Kidney epithelial cell (primary cell): ENCODE data around the gene FTMT. TPM values are rescaled to one million over a fixed set of nuclear protein-coding genes. Genes with fewer than 3 reads are reported as not detected.
A peak's percentile ranks its signal among the peaks of the same experiment; 100 is the strongest.

Experiments used
- DNase-seq: peaks from one replicate; pipeline ENCODE4 v3.0.0-alpha.2; 2010; ENCODE audit warnings: low read depth
- H3K27me3 ChIP-seq: 2 replicates; pipeline ENCODE4 v1.6.0; 2011; ENCODE audit warnings: low read length; ENCODE audit not compliant: control insufficient read depth, insufficient read depth
- H3K36me3 ChIP-seq: 2 replicates; pipeline ENCODE4 v1.5.1; 2011; ENCODE audit warnings: low read length; ENCODE audit not compliant: control insufficient read depth, insufficient read depth
- H3K4me3 ChIP-seq: 2 replicates; pipeline ENCODE4 v1.5.1; 2011; ENCODE audit warnings: low read depth, mild to moderate bottlenecking, control low read depth, low read length
- total RNA-seq: library from RNA; depleted of rRNA; stranded (reverse); fragments of >200 nt; gene quantifications from 2 replicates; pipeline ENCODE4 v1.2.3, GENCODE V29; 2015
- TF ChIP-seq, protein P1 (sequence below): IDR thresholded peaks from 2 replicates; pipeline ENCODE4 v1.5.1; 2011; ENCODE audit warnings: mild to moderate bottlenecking, moderate library complexity, low read length, control low read depth, inconsistent platforms; ENCODE audit not compliant: insufficient read depth, poor library complexity, severe bottlenecking

The FTMT gene
- total RNA-seq, 1 donor from 2014 or later = not detected

DNA sequence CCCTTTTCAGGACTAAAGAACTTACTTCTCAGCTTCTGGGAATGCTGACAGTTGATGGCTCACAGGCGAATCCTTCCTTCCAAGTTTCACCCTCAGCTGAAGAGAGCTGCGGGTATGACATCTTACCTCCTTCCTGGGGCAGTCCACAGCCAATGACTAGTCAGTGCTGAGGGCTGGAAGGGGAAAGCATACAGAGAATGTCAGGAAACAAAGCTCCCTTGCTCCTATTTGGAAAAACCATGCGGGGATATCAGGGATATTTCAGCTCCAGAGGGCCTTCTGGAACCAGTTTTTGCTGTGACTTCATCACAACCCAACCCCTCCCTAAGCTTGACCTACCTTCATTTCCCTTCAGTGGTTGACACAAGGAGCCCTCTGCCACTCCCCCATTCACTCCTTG, 15.7 kb downstream of the FTMT start:
- Histone ChIP-seq H3K36me3 (no peaks in the 10 kb centered on the region), H3K27me3 (no peaks in the 10 kb centered on the region), H3K4me3 (no peak overlapping the region)
- no peak for DNase-seq
- TF ChIP-seq, protein P1, sequence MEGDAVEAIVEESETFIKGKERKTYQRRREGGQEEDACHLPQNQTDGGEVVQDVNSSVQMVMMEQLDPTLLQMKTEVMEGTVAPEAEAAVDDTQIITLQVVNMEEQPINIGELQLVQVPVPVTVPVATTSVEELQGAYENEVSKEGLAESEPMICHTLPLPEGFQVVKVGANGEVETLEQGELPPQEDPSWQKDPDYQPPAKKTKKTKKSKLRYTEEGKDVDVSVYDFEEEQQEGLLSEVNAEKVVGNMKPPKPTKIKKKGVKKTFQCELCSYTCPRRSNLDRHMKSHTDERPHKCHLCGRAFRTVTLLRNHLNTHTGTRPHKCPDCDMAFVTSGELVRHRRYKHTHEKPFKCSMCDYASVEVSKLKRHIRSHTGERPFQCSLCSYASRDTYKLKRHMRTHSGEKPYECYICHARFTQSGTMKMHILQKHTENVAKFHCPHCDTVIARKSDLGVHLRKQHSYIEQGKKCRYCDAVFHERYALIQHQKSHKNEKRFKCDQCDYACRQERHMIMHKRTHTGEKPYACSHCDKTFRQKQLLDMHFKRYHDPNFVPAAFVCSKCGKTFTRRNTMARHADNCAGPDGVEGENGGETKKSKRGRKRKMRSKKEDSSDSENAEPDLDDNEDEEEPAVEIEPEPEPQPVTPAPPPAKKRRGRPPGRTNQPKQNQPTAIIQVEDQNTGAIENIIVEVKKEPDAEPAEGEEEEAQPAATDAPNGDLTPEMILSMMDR = no peak

DNA sequence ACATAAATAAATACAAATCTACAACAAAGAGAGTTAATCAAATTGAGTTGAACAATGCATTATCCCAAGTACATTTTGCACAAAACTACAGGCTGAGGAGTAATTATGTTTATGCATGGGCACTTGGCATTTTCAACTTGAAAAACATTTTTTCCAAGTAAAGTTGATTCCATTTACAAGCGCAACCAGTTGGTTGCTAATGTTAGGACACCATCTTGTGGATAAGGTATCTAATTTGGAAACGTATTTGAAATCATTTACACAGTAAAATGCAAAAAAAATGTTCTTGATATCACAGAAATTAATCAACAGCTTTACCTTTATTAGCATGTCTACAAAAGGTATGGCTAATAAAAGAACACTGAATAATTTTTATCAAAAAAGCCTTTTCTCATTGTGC, 18.8 kb downstream of the FTMT start:
- Histone ChIP-seq H3K36me3 (no peaks in the 10 kb centered on the region), H3K27me3 (no peaks in the 10 kb centered on the region), H3K4me3 (no peak overlapping the region)
- peak; percentile 10 for DNase-seq
- TF ChIP-seq, protein P1 = peak; percentile 13

DNA sequence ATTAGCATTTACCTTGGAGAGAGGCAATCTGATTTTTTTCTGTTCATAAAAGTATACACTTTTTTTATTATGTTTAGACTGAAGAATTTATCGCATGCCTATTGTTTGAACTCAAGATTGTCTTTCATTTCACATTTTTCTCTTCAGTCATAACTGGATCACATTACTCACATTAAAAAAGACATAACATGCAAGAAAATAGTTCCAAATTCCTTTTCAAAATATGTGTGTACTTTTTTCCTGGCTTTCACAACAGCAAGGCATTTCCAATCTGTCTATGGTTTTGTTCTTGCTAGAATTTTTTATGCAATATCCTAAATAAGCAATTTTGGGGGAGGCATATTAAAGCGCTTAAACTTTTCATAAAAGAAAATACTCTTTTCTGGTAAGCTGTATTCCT, 21.2 kb downstream of the FTMT start:
- Histone ChIP-seq H3K4me3 (no peak overlapping the region), H3K36me3 (no peaks in the 10 kb centered on the region), H3K27me3 (no peaks in the 10 kb centered on the region)
- no peak for DNase-seq
- TF ChIP-seq, protein P1 = no peak

DNA sequence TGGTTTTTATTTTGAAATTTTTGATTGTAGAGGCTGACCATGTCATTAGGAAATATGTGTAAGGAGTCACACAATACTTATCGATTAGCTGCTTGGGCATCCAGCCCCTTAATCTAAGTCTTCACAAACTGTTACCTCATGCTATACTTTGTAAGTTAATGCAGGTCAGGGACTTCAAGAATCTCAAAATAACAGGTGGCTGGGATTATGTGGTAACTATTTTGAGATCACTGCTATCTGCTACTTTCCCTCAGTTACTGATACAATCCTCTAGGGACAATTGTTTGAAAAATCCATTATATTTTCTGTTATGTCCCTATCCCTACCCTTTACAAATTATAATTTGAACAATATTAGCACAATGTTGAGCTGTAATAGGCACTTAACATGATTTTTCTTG, 21.7 kb downstream of the FTMT start:
- DNase-seq = no peak
- TF ChIP-seq, protein P1 = no peak

DNA sequence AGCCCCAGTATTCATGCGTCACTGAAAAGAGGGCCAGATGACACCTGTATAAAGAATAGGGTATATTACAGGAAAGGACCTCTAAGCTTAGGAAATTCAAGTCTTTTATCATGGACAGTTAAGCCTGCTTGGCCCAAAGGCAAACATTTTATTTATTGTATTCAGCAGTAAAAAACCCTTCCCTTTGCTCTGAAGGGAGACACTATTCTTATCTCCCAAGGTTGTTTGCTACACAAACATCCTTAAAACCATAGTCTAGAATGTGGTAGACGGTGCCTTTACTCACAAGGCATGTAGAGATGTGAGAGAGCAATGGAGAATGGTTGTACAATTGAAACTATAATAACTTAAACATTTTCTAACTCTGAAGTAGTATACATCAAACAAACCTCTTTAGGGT, 33.9 kb downstream of the FTMT start:
- no peak for DNase-seq
- Histone ChIP-seq H3K4me3 (no peak overlapping the region), H3K36me3 (no peaks in the 10 kb centered on the region), H3K27me3 (no peaks in the 10 kb centered on the region)
- TF ChIP-seq, protein P1 = no peak

More for the DNA sequence above, 21.7 kb downstream of the FTMT start:
- Histone ChIP-seq H3K4me3 (no peak overlapping the region), H3K27me3 (no peaks in the 10 kb centered on the region), H3K36me3 (no peaks in the 10 kb centered on the region)

DNA sequence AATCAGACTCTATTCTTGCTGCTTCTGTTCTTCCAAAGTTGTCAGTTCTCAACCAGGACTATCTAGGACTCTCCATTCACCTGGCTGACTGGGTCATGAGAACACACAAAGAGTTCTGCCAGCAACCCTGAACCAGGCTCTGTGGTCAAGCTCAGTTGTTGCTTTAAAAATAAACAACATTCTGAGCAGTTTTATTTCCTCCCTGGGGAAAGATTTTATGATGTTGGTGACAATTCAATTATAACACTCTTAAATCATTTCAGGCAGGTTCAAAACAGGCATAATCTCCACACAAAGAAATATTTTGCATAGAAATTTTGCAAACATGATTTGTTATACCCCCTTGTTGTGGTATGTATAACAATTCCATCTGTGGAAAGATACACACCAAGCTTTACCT, 36.0 kb downstream of the FTMT start:
- DNase-seq = no peak
- TF ChIP-seq, protein P1 = no peak
- H3K36me3 ChIP-seq = no peaks in the 10 kb centered on the region
- H3K27me3 ChIP-seq = no peaks in the 10 kb centered on the region
- H3K4me3 ChIP-seq = no peak overlapping the region
